Bronchus fibroblast of lung (primary cell): ENCODE measurements around the gene OR6C74. TPM values are rescaled to one million over a fixed set of nuclear protein-coding genes. Genes with fewer than 3 reads are reported as not detected.

Experiments used
- total RNA-seq: library from RNA; depleted of rRNA; stranded (reverse); fragments of >200 nt; gene quantifications from 2 replicates; pipeline ENCODE4 v1.2.3, GENCODE V29; 2015

OR6C74 gene
- not detected in 2 replicates for total RNA-seq

GRCh38 chr12:55244309-55244708, at the start of gene OR6C74:
Gene OR6C74, plus strand, starts transcription at chr12:55244609. Its CDS starts 2,679 bp downstream, at chr12:55247288.

GRCh38 chr12:55220725-55221124, 23.7 kb upstream of the OR6C74 start, which contains the start of gene OR10A7:
Gene OR10A7, plus strand, starts transcription at chr12:55221025. Its CDS starts 0 bp downstream, at chr12:55221025.

Other genes with a start within 250 kb of the OR6C74 start
- not detected in 2 replicates for gene NEUROD4, start 224.6 kb upstream of the OR6C74 start, total RNA-seq
- gene OR9K2, start 118.2 kb upstream of the OR6C74 start, total RNA-seq = not detected in 2 replicates
- not detected in 2 replicates for gene OR10A7, start 23.6 kb upstream of the OR6C74 start, total RNA-seq
- not detected in 2 replicates for gene OR6C6, start 52.0 kb downstream of the OR6C74 start, total RNA-seq
- not detected in 2 replicates for gene OR6C1, start 69.7 kb downstream of the OR6C74 start, total RNA-seq
- gene OR6C3, start 86.1 kb downstream of the OR6C74 start, total RNA-seq = not detected in 2 replicates
- gene OR6C75, start 118.4 kb downstream of the OR6C74 start, total RNA-seq = not detected in 2 replicates
- not detected in 2 replicates for gene OR6C65, start 155.9 kb downstream of the OR6C74 start, total RNA-seq
- not detected in 2 replicates for gene OR6C76, start 181.6 kb downstream of the OR6C74 start, total RNA-seq
- gene OR6C2, start 199.5 kb downstream of the OR6C74 start, total RNA-seq = not detected in 2 replicates
- gene OR6C70, start 225.5 kb downstream of the OR6C74 start, total RNA-seq = not detected in 2 replicates
- gene OR6C68, start 247.8 kb downstream of the OR6C74 start, total RNA-seq = not detected in 2 replicates